ENCODE results near the gene CNTNAP2.

The CNTNAP2 gene

DNA sequence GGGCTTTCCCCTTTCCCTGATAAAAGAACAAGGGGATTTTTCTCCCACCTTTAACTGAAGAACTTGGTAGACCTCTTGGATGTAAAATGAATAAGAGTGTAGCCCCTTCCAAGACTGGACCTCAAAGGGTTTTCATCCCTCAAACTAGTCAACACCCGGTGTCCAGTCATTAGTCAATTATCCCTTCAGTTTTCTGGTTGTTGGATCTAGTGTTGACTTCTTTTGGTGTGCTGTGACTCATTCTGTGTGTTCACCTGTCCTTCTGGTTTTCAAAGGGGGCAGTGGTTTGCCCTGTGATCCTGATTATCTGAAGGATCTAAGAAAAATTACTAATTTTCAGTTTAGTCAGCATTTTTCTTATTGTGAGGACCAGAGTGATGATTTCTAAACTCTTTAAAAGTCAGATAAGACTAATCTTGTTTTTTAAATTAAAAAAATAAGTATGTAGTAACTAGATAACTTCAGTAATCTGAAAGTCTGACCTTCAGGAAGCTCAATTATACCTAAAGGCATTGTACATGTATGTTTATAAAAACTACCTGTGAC lies 583.5 kb downstream of the CNTNAP2 start:
- Histone ChIP-seq H3K4me1 (ENCODE audit: control insufficient read depth, insufficient read depth, low read length) (no peaks in the 10 kb centered on the region), H3K4me3 (ENCODE audit: low read depth, low read length) (no peak overlapping the region), H3K36me3 (ENCODE audit: control insufficient read depth in 2 of 2, insufficient read depth in 1 of 2, low read length in 2 of 2) (no peaks in the 10 kb centered on the region), H3K27ac (ENCODE audit: extremely low read depth, low read depth, low read length) (no peak overlapping the region), H3K9me3 (ENCODE audit: control insufficient read depth, insufficient read depth, low read depth, low read length) (no peaks in the 10 kb centered on the region)
- POLR2A ChIA-PET: no interaction called here
- CTCF ChIA-PET: interaction anchor here (0.9 kb wide), 1 partner anchor 37 kb away, joined by 3 read pairs; no protein-coding TSS in a partner anchor
- TF ChIP-seq, protein P1, sequence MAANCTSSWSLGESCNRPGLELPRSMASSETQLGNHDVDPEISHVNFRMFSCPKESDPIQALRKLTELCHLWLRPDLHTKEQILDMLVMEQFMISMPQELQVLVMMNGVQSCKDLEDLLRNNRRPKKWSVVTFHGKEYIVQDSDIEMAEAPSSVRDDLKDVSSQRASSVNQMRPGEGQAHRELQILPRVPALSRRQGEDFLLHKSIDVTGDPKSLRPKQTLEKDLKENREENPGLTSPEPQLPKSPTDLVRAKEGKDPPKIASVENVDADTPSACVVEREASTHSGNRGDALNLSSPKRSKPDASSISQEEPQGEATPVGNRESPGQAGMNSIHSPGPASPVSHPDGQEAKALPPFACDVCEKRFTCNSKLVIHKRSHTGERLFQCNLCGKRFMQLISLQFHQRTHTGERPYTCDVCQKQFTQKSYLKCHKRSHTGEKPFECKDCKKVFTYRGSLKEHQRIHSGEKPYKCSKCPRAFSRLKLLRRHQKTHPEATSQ (tag by site-specific recombination; IDR thresholded peaks at IDR 0.05): no peak
- no peak for TF ChIP-seq ZNF791 (tag by site-specific recombination; IDR thresholded peaks at IDR 0.05)
- no peak for TF ChIP-seq KLF9 (tag by site-specific recombination; IDR thresholded peaks at IDR 0.05; ENCODE audit: low read depth)
- TF ChIP-seq, protein P2, sequence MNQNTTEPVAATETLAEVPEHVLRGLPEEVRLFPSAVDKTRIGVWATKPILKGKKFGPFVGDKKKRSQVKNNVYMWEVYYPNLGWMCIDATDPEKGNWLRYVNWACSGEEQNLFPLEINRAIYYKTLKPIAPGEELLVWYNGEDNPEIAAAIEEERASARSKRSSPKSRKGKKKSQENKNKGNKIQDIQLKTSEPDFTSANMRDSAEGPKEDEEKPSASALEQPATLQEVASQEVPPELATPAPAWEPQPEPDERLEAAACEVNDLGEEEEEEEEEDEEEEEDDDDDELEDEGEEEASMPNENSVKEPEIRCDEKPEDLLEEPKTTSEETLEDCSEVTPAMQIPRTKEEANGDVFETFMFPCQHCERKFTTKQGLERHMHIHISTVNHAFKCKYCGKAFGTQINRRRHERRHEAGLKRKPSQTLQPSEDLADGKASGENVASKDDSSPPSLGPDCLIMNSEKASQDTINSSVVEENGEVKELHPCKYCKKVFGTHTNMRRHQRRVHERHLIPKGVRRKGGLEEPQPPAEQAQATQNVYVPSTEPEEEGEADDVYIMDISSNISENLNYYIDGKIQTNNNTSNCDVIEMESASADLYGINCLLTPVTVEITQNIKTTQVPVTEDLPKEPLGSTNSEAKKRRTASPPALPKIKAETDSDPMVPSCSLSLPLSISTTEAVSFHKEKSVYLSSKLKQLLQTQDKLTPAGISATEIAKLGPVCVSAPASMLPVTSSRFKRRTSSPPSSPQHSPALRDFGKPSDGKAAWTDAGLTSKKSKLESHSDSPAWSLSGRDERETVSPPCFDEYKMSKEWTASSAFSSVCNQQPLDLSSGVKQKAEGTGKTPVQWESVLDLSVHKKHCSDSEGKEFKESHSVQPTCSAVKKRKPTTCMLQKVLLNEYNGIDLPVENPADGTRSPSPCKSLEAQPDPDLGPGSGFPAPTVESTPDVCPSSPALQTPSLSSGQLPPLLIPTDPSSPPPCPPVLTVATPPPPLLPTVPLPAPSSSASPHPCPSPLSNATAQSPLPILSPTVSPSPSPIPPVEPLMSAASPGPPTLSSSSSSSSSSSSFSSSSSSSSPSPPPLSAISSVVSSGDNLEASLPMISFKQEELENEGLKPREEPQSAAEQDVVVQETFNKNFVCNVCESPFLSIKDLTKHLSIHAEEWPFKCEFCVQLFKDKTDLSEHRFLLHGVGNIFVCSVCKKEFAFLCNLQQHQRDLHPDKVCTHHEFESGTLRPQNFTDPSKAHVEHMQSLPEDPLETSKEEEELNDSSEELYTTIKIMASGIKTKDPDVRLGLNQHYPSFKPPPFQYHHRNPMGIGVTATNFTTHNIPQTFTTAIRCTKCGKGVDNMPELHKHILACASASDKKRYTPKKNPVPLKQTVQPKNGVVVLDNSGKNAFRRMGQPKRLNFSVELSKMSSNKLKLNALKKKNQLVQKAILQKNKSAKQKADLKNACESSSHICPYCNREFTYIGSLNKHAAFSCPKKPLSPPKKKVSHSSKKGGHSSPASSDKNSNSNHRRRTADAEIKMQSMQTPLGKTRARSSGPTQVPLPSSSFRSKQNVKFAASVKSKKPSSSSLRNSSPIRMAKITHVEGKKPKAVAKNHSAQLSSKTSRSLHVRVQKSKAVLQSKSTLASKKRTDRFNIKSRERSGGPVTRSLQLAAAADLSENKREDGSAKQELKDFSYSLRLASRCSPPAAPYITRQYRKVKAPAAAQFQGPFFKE (tag by site-specific recombination; IDR thresholded peaks at IDR 0.05; ENCODE audit: borderline replicate concordance): no peak
- no peak for TF ChIP-seq IKZF3 (tag by site-specific recombination; IDR thresholded peaks at IDR 0.05)
- no peak for TF ChIP-seq ZNF221 (tag by site-specific recombination; IDR thresholded peaks at IDR 0.05; ENCODE audit: borderline replicate concordance)
- TF ChIP-seq ZNF239 (tag by site-specific recombination; IDR thresholded peaks at IDR 0.05): no peak
- no peak for TF ChIP-seq TRIM28 (IDR thresholded peaks at IDR 0.05; ENCODE audit: borderline replicate concordance, low read length)
- TF ChIP-seq, protein P3, sequence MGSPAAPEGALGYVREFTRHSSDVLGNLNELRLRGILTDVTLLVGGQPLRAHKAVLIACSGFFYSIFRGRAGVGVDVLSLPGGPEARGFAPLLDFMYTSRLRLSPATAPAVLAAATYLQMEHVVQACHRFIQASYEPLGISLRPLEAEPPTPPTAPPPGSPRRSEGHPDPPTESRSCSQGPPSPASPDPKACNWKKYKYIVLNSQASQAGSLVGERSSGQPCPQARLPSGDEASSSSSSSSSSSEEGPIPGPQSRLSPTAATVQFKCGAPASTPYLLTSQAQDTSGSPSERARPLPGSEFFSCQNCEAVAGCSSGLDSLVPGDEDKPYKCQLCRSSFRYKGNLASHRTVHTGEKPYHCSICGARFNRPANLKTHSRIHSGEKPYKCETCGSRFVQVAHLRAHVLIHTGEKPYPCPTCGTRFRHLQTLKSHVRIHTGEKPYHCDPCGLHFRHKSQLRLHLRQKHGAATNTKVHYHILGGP (tag by site-specific recombination; IDR thresholded peaks at IDR 0.05): no peak

DNA sequence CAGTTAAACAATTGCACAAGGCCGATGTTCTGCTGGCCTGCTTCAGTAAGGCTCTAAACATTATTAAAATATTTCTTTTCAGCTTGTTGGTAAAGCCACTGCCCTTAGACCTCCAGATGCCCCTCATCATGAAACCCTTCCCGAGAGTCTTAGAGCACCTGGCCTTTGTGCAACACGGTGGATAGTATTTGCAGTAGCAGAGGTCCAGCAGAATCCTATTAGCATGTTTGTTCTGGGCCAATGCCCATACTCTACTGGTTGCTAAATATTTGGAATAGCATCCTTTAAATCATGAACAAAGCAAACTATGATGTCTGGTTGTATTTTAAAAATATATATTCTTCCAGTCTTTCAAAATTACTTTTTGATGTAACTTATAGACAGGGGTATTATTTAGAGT lies 584.6 kb downstream of the CNTNAP2 start:
- ChIA-PET POLR2A (no interaction called here), CTCF (no interaction called here)
- H3K27ac ChIP-seq (ENCODE audit: extremely low read depth, low read depth, low read length): no peak overlapping the region
- no peak overlapping the region for H3K4me3 ChIP-seq (ENCODE audit: low read depth, low read length)
- no peaks in the 10 kb centered on the region for H3K9me3 ChIP-seq (ENCODE audit: control insufficient read depth, insufficient read depth, low read depth, low read length)
- no peaks in the 10 kb centered on the region for H3K36me3 ChIP-seq (ENCODE audit: control insufficient read depth in 2 of 2, insufficient read depth in 1 of 2, low read length in 2 of 2)
- H3K4me1 ChIP-seq (ENCODE audit: control insufficient read depth, insufficient read depth, low read length): no peaks in the 10 kb centered on the region
- no peak for TF ChIP-seq ZNF768 (tag by site-specific recombination; IDR thresholded peaks at IDR 0.05)
- TF ChIP-seq GLIS2 (tag by site-specific recombination; IDR thresholded peaks at IDR 0.05): no peak
- no peak for TF ChIP-seq ZNF274 (IDR thresholded peaks at IDR 0.05; ENCODE audit: low read length)
- TF ChIP-seq ZNF274 (tag by site-specific recombination; IDR thresholded peaks at IDR 0.05; ENCODE audit: borderline replicate concordance): no peak
- TF ChIP-seq TCF7L2 (IDR thresholded peaks at IDR 0.05; ENCODE audit: borderline replicate concordance, low read depth, low read length): no peak
- no peak for TF ChIP-seq ZNF223 (tag by site-specific recombination; IDR thresholded peaks at IDR 0.05)
